Measurements from ENCODE around the gene ARHGAP19.

ARHGAP19 gene

GRCh38 chr10:97292097-97292861 is at the start of gene ARHGAP19:
Gene ARHGAP19 (minus strand): TSS chr10:97292637. CDS start chr10:97292627, 10 bp downstream.
- DNase-seq (ENCODE audit: insufficient read length, low spot score) (peak; percentile 86), FAIRE-seq (peak; percentile 99)

GRCh38 chr10:97341416-97341815 is 49.0 kb upstream of the ARHGAP19 start:
- no peak for FAIRE-seq

GRCh38 chr10:97338041-97338440 is 45.6 kb upstream of the ARHGAP19 start:
- DNase-seq (ENCODE audit: insufficient read length, low spot score), result no peak
- no peak for FAIRE-seq

More at GRCh38 chr10:97341416-97341815, 49.0 kb upstream of the ARHGAP19 start:
- DNase-seq (ENCODE audit: insufficient read length, low spot score), result no peak

GRCh38 chr10:97336942-97337831 is 44.8 kb upstream of the ARHGAP19 start:
- FAIRE-seq, result no peak
- no peak for DNase-seq (ENCODE audit: insufficient read length, low spot score)

GRCh38 chr10:97336446-97336845 is 44.0 kb upstream of the ARHGAP19 start:
- DNase-seq (ENCODE audit: insufficient read length, low spot score) (no peak), FAIRE-seq (no peak)

GRCh38 chr10:97336006-97336405 is 43.6 kb upstream of the ARHGAP19 start:
- FAIRE-seq, result no peak

GRCh38 chr10:97335188-97335619 is 42.8 kb upstream of the ARHGAP19 start:
- FAIRE-seq (peak; percentile 58), DNase-seq (ENCODE audit: insufficient read length, low spot score) (no peak)

More at GRCh38 chr10:97336006-97336405, 43.6 kb upstream of the ARHGAP19 start:
- DNase-seq (ENCODE audit: insufficient read length, low spot score), result no peak

GRCh38 chr10:97334370-97335175 is 42.1 kb upstream of the ARHGAP19 start, which contains the start of gene FRAT2:
Gene FRAT2 (minus strand): TSS chr10:97334729. CDS start chr10:97334572, 157 bp downstream.
- peak; percentile 76 for FAIRE-seq
- DNase-seq (ENCODE audit: insufficient read length, low spot score), result peak; percentile 93

GRCh38 chr10:97333601-97334369 is 41.3 kb upstream of the ARHGAP19 start:
- no peak for FAIRE-seq
- no peak for DNase-seq (ENCODE audit: insufficient read length, low spot score)

- peak; percentile 14 for FAIRE-seq
Observed at GRCh38 chr10:97333351-97333600, 40.8 kb upstream of the ARHGAP19 start.

GRCh38 chr10:97332591-97333350 is 40.3 kb upstream of the ARHGAP19 start:
- FAIRE-seq (no peak), DNase-seq (ENCODE audit: insufficient read length, low spot score) (no peak)

More at GRCh38 chr10:97333351-97333600, 40.8 kb upstream of the ARHGAP19 start:
- no peak for DNase-seq (ENCODE audit: insufficient read length, low spot score)

GRCh38 chr10:97331153-97331703 is 38.8 kb upstream of the ARHGAP19 start:
- DNase-seq (ENCODE audit: insufficient read length, low spot score) (no peak), FAIRE-seq (no peak)

GRCh38 chr10:97329766-97330165 is 37.3 kb upstream of the ARHGAP19 start:
- no peak for FAIRE-seq

GRCh38 chr10:97328646-97329453 is 36.4 kb upstream of the ARHGAP19 start:
- FAIRE-seq, result no peak

More at GRCh38 chr10:97329766-97330165, 37.3 kb upstream of the ARHGAP19 start:
- DNase-seq (ENCODE audit: insufficient read length, low spot score), result no peak

GRCh38 chr10:97327348-97328294 is 35.2 kb upstream of the ARHGAP19 start:
- FAIRE-seq, result no peak
- no peak for DNase-seq (ENCODE audit: insufficient read length, low spot score)

More at GRCh38 chr10:97328646-97329453, 36.4 kb upstream of the ARHGAP19 start:
- no peak for DNase-seq (ENCODE audit: insufficient read length, low spot score)

GRCh38 chr10:97325754-97326153 is 33.3 kb upstream of the ARHGAP19 start:
- FAIRE-seq, result no peak
- DNase-seq (ENCODE audit: insufficient read length, low spot score), result no peak

- FAIRE-seq, result no peak
- no peak for DNase-seq (ENCODE audit: insufficient read length, low spot score)
Observed at GRCh38 chr10:97323501-97323900, 31.1 kb upstream of the ARHGAP19 start.

Measured in GM19239 (cell line).